Measurements from ENCODE around the gene LMNB1. TPM values are rescaled to one million over a fixed set of nuclear protein-coding genes. Genes with fewer than 3 reads are reported as not detected.
"Not testable (repeated sequence)": the region's sequence is repeated elsewhere in the genome, so short reads cannot be mapped to it uniquely, and the experiment has no call there.

LMNB1 gene
- total RNA-seq, 2 experiments from 2014 or later, result 209 to 240 TPM

DNA sequence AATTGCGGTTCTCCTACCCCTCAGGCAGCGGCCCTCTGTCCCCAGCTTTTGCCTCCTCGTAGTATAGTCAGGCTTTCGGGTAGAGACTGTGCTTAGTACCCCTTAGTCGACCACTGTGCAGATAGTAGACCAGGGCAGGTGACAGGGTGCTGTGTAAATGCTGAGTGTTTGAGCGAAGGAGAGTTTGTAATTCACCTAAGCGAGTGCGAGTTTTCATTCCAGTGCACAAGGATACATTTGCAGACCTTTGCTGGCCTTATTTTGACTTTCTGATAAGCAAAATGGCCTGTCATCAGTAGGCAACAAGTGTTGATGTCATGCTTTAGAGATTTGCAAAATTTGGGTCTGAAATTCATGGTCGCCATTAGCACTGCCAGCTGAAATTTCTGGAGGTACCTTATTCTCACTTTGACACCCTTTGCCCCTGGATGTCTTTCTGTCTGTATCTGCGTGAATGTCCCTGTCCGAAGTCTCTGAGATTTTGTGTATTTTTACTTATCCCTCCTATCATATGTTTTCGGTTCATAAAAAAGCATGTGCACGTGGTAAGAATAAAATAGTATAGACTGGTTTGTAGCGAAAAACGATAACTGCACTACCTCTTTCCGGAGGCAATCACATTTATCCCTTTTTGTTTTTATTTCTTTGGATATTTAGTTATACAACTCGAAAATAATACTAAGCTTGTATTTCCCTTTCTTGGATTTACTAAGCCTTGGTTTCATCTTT lies 1.9 kb downstream of the LMNB1 start:
- CTCF ChIA-PET, result interaction anchor here (0.7 to 6.4 kb wide), 23 partner anchors 9 to 294 kb away, joined by 3 to 163 read pairs (median 4); no protein-coding TSS in a partner anchor
- intact Hi-C loops (cut with DNase I, micrococcal nuclease), result loop anchor here (1.0 to 5.0 kb wide), 8 partner anchors 17 to 1304 kb away; partner anchors contain the start of genes MARCHF3 (in 1 of the 2) and SLC12A2 (in 1 of the 2)
- H3K9me3 Mint-ChIP-seq (ENCODE audit: low read depth), result no peaks in the 10 kb centered on the region
- no peaks in the 10 kb centered on the region for H3K27me3 Mint-ChIP-seq
- peaks cover 44% of the 10 kb centered on the region for H3K36me3 Mint-ChIP-seq (ENCODE audit: low read depth)
- DNase-seq, result no peak
- peak; percentile 4 for ATAC-seq
- H3K27ac Mint-ChIP-seq, result peak overlapping the region; percentile 97
- peaks cover 41% of the 10 kb centered on the region for H3K4me1 Mint-ChIP-seq
- peak overlapping the region; percentile 97 for H3K4me3 Mint-ChIP-seq
- POLR2A ChIA-PET, result interaction anchor here (0.7 to 4.9 kb wide), 20 partner anchors 8 to 252 kb away, joined by 3 to 57 read pairs (median 4); partner anchors contain the start of gene MARCHF3

DNA sequence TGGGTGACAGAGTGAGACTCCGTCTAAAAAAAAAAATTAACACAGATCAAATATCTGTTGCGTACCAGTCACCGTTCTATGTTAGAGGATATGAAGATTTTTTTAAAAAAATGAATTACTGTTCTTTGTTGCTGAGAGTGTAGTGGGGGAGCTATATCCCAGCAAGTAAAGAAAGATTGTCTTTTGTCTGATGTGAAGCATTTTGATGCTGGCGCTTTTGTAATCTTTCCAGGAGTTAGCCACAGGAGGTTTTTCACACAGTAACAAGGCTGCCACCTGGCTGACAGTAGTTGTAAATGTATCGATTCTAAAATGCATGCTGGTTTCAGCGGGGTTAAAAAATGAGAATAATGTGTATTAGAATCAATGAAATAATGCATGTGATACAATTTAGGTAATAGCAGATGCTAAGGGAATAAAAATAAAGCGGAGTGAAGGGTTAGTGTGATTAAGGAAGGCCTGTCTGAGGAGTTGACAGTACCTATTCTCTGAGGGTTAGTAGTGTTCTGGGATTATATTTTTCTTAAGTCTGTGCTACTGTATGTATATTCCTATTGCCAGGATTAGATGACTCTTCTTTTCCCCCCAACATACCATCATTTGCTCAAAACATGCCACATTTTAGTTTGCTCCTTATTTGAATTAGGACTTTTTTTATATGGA lies 3.4 kb downstream of the LMNB1 start:
- peaks cover 44% of the 10 kb centered on the region for H3K36me3 Mint-ChIP-seq (ENCODE audit: low read depth)
- DNase-seq (peak; percentile 70), ATAC-seq (no peak)
- peak overlapping the region; percentile 97 for H3K27ac Mint-ChIP-seq
- H3K4me3 Mint-ChIP-seq, result peak overlapping the region; percentile 97
- peaks cover 41% of the 10 kb centered on the region for H3K4me1 Mint-ChIP-seq
- ChIA-PET CTCF (interaction anchor here (0.6 to 6.4 kb wide), 28 partner anchors 8 to 191 kb away, joined by 3 to 163 read pairs (median 4); no protein-coding TSS in a partner anchor), POLR2A (interaction anchor here (0.7 to 1.2 kb wide), 6 partner anchors 20 to 104 kb away, joined by 5 to 11 read pairs (median 8); no protein-coding TSS in a partner anchor)
- H3K9me3 Mint-ChIP-seq (ENCODE audit: low read depth), result no peaks in the 10 kb centered on the region
- H3K27me3 Mint-ChIP-seq, result no peaks in the 10 kb centered on the region
- intact Hi-C loops (cut with DNase I, micrococcal nuclease), result loop anchor here (1.0 to 5.0 kb wide), 3 partner anchors 104 to 532 kb away; no protein-coding TSS in a partner anchor

DNA sequence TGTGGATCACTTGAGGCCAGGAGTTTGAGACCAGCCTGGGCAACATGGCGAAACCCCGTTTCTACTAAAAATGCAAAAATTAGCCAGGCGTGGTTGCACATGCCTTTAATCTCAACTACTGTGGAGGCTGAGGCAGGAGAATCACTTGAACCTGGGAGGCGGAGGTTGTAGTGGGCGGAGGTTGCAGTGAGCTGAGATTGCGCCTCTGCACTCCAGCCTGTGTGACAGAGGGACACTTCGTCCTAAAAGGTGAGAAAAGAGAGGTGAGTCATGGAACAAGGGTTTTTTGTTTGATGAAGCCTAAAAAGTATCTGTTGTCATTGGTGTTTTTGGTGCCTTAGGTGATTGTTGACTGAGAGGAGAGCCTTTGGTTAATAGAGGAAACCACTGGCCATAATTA lies 11.5 kb downstream of the LMNB1 start:
- H3K4me3 Mint-ChIP-seq; intact Hi-C loops (cut with DNase I, micrococcal nuclease); H3K27me3 Mint-ChIP-seq; H3K9me3 Mint-ChIP-seq (ENCODE audit: low read depth): not testable (repeated sequence)
- ChIA-PET CTCF (interaction anchor here (0.9 to 1.8 kb wide), 3 partner anchors 8 to 23 kb away, joined by 4 to 8 read pairs (median 5); no protein-coding TSS in a partner anchor), POLR2A (interaction anchor here (0.7 to 1.4 kb wide), 2 partner anchors 10 to 26 kb away, joined by 4 read pairs; no protein-coding TSS in a partner anchor)
- Mint-ChIP-seq H3K27ac (peak overlapping the region; percentile 72), H3K36me3 (ENCODE audit: low read depth) (peaks cover 26% of the 10 kb centered on the region), H3K4me1 (peaks cover 49% of the 10 kb centered on the region)
- DNase-seq (peak; percentile 50), ATAC-seq (peak; percentile 66)

DNA sequence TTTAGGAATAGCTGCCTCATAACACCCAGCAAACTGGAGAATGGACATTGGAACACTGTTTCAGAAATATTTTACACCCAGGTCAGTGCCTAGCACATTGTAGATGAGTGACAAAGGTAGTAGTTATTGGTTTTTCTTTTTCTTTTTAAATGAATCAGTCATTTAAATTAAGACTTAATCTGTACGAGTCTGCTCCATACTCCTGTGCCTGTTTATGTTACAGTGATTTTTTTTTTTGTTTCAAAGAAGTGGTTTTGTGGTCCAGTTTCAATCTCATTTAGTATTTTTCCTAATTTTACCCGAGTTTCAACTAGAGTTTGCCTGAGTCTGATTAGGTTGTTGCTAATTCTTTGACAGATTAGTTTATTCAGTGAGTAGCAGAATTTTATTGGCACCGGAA lies 16.2 kb downstream of the LMNB1 start:
- no peaks in the 10 kb centered on the region for H3K9me3 Mint-ChIP-seq (ENCODE audit: low read depth)
- no peak overlapping the region for H3K4me3 Mint-ChIP-seq
- intact Hi-C loops (cut with DNase I, micrococcal nuclease), result no loop called here
- H3K36me3 Mint-ChIP-seq (ENCODE audit: low read depth), result peaks cover 24% of the 10 kb centered on the region
- POLR2A ChIA-PET, result interaction anchor here (0.7 kb wide), 1 partner anchor 115 kb away, joined by 4 read pairs; no protein-coding TSS in a partner anchor
- H3K27me3 Mint-ChIP-seq, result no peaks in the 10 kb centered on the region
- DNase-seq (no peak), ATAC-seq (no peak)
- CTCF ChIA-PET, result interaction anchor here (0.5 to 1.7 kb wide), 3 partner anchors 12 to 117 kb away, joined by 3 to 4 read pairs (median 3); no protein-coding TSS in a partner anchor
- no peak overlapping the region for H3K27ac Mint-ChIP-seq
- peaks cover 43% of the 10 kb centered on the region for H3K4me1 Mint-ChIP-seq

DNA sequence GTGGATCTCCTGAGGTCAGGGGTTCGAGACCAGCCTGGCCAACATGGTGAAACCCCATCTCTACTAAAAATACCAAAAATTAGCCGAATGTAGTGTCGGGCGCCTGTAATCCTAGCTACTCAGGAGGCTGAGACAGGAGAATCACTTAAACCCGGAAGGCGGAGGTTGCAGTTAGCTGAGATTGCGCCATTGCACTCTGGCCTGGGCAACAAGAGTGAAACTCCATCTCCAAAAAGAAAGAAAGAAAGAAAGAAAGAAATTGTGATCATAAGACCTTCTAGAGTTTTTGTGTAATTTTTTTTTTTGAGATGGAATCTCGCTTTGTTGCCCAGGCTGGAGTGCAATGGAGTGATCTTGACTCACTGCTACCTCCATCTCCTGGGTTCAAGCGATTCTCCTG lies 16.7 kb downstream of the LMNB1 start:
- POLR2A ChIA-PET, result not testable (repeated sequence)

DNA sequence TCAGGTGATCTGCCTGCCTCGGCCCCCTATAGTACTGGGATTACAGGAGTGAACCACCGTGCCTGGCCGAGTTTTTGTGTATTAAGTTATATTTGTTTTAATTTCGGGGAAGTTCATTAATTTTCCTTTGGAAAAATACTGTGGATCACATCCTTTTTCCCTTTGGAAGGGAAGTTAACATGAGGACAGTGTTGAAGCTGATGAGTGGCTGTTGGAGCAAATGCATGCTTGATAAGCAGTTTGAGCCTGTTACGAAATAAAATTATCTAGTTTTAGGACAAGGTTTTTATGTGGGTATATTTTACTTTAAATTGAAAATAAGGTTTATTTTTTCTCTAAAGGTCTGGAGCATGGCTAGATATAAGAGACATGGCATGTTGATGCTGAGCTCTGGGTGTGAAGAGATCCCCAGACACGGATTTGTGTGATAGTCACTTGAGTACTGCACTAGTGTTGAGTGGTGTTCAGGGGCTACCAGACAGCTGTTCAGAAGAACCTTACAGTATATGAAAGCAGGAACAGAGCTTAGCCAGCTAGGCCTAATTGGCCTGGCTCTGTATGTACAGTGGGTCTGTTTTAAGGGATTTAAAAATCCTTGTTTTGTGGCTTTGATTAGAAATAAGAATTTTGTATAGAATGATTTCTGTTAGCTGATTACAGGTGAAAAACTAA lies 17.4 kb downstream of the LMNB1 start:
- Mint-ChIP-seq H3K4me3 (no peak overlapping the region), H3K27me3 (no peaks in the 10 kb centered on the region), H3K27ac (no peak overlapping the region), H3K36me3 (ENCODE audit: low read depth) (peaks cover 25% of the 10 kb centered on the region), H3K4me1 (peaks cover 40% of the 10 kb centered on the region), H3K9me3 (ENCODE audit: low read depth) (no peaks in the 10 kb centered on the region)
- DNase-seq (no peak), ATAC-seq (no peak)
- intact Hi-C loops (cut with DNase I, micrococcal nuclease), result no loop called here
- ChIA-PET POLR2A (no interaction called here), CTCF (interaction anchor here (0.8 to 3.9 kb wide), 10 partner anchors 8 to 439 kb away, joined by 3 to 16 read pairs (median 4); no protein-coding TSS in a partner anchor)

More for the DNA sequence above, 16.7 kb downstream of the LMNB1 start:
- Mint-ChIP-seq H3K36me3 (ENCODE audit: low read depth) (peaks cover 24% of the 10 kb centered on the region), H3K4me1 (peaks cover 41% of the 10 kb centered on the region)
- CTCF ChIA-PET, result interaction anchor here (0.9 to 1.7 kb wide), 4 partner anchors 12 to 440 kb away, joined by 3 to 6 read pairs (median 4); no protein-coding TSS in a partner anchor
- H3K27ac Mint-ChIP-seq; DNase-seq; ATAC-seq; H3K9me3 Mint-ChIP-seq (ENCODE audit: low read depth); intact Hi-C loops (cut with DNase I, micrococcal nuclease); H3K4me3 Mint-ChIP-seq; H3K27me3 Mint-ChIP-seq: not testable (repeated sequence)

DNA sequence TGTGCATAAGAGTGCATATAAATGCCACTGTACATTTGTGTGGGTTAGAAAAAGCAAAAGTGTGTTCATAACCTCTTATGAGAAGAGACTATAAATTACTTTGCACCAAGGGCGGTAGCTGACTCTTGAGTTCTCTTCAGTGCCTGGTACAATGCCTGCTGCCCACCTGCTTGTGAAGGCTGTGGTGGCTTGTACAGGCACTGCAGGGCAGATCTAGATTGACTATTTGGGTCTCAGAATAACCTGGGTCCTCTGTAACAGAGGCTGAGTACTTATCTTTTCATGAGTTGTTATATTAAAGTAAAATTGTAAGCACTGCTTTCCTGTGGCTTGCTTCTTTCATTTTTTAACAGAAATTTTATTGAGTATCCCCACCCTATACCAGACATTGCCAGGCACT lies 22.8 kb downstream of the LMNB1 start:
- POLR2A ChIA-PET, result interaction anchor here (1.7 kb wide), 1 partner anchor 12 kb away, joined by 6 read pairs; no protein-coding TSS in a partner anchor
- ATAC-seq, result no peak
- intact Hi-C loops (cut with DNase I, micrococcal nuclease), result no loop called here

DNA sequence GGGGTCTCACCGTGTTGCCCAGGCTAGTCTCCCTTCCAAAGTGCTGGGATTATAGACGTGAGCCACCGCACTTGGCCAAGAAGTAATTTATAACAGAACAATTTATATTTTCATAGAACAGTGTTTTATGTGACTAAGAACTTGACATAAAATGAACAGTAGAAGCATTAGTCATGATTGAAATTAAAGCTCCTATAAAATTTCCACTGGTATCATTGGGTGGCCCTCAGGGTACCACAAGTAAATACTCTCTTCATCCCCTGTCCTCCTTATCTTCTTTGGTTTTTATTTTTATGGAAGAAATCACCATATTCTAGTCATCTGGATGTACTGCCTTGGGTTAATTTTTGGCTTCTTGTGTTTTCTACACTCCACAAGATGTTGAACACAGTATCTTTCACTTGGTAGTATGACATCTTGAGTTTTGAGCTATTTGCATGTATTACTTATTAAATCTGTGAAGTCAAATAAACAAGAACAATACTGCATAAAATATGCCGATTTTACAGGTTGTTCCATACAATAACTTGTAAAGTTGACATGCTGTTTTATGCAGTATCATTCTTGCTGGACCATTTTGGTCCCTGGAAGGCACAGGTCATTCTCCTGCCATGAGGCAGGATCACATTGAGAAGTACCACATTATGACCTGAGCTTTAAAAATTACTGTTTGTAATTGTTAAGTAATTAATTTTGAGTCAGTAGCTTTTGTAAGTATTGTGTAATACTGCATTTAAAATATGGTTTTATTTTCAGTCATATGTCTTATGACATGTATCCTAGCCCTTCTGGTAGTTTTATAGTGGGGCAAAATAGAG lies 24.4 kb downstream of the LMNB1 start:
- Mint-ChIP-seq H3K36me3 (ENCODE audit: low read depth) (peaks cover 33% of the 10 kb centered on the region), H3K27me3 (no peaks in the 10 kb centered on the region), H3K4me1 (peaks cover 46% of the 10 kb centered on the region), H3K27ac (peak overlapping the region; percentile 11), H3K4me3 (no peak overlapping the region), H3K9me3 (ENCODE audit: low read depth) (no peaks in the 10 kb centered on the region)
- ATAC-seq, result peak; percentile 43
- no peak for DNase-seq
- CTCF ChIA-PET, result interaction anchor here (0.7 to 3.0 kb wide), 14 partner anchors 10 to 1871 kb away, joined by 3 to 25 read pairs (median 4); no protein-coding TSS in a partner anchor
- intact Hi-C loops (cut with DNase I, micrococcal nuclease), result no loop called here
- POLR2A ChIA-PET, result interaction anchor here (0.7 to 1.7 kb wide), 2 partner anchors 11 to 19 kb away, joined by 4 to 6 read pairs; no protein-coding TSS in a partner anchor

More for the DNA sequence above, 22.8 kb downstream of the LMNB1 start:
- CTCF ChIA-PET, result no interaction called here
- Mint-ChIP-seq H3K27me3 (no peaks in the 10 kb centered on the region), H3K27ac (no peak overlapping the region), H3K9me3 (ENCODE audit: low read depth) (no peaks in the 10 kb centered on the region), H3K4me1 (peaks cover 49% of the 10 kb centered on the region), H3K36me3 (ENCODE audit: low read depth) (peaks cover 25% of the 10 kb centered on the region), H3K4me3 (no peak overlapping the region)
- no peak for DNase-seq

DNA sequence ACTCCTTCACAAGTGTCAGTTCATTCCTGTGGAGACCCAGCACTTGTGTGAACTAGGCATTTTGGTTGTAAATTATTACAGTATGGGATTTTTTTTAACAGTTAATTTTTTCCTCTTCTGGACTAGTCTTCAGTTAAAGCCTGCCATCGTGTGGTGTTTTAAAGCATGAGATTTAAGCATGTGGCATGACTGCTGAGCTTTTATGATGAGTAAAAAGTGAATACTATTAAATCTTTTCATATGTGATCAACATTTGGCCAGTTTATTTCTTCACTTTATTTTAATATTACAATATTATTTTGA lies 25.0 kb downstream of the LMNB1 start:
- Mint-ChIP-seq H3K4me1 (peaks cover 46% of the 10 kb centered on the region), H3K9me3 (ENCODE audit: low read depth) (no peaks in the 10 kb centered on the region), H3K36me3 (ENCODE audit: low read depth) (peaks cover 39% of the 10 kb centered on the region), H3K4me3 (no peak overlapping the region), H3K27ac (no peak overlapping the region), H3K27me3 (no peaks in the 10 kb centered on the region)
- POLR2A ChIA-PET, result interaction anchor here (0.7 kb wide), 1 partner anchor 20 kb away, joined by 4 read pairs; no protein-coding TSS in a partner anchor
- intact Hi-C loops (cut with DNase I, micrococcal nuclease), result no loop called here
- CTCF ChIA-PET, result interaction anchor here (0.7 to 3.0 kb wide), 11 partner anchors 10 to 1871 kb away, joined by 3 to 25 read pairs (median 4); no protein-coding TSS in a partner anchor
- ATAC-seq (peak; percentile 42), DNase-seq (no peak)

DNA sequence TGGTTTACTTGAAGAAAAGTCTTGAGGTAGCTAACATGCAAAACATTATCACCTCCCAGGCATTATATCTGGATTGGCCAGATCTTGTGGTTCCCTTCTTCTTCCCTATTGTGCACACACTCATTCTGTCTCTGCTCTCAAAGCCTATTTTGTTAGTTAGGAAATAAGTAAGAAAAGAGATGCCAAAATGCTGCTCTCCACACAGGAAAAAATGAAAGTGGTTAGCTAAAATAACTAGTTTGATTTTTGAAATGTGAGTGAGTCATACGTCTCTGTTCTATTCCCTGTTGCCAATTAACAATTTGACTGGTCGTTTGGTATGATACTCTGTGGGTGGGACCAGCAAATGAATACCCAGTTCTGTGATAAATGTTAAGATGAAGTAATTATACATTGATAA lies 28.1 kb downstream of the LMNB1 start:
- POLR2A ChIA-PET, result interaction anchor here (0.5 kb wide), 1 partner anchor 482 kb away, joined by 5 read pairs; no protein-coding TSS in a partner anchor
- H3K9me3 Mint-ChIP-seq (ENCODE audit: low read depth), result no peaks in the 10 kb centered on the region
- CTCF ChIA-PET, result interaction anchor here (0.6 to 3.1 kb wide), 7 partner anchors 18 to 129 kb away, joined by 3 to 10 read pairs (median 4); no protein-coding TSS in a partner anchor
- H3K4me3 Mint-ChIP-seq, result no peak overlapping the region
- peak overlapping the region; percentile 77 for H3K27ac Mint-ChIP-seq
- peaks cover 44% of the 10 kb centered on the region for H3K4me1 Mint-ChIP-seq
- no peaks in the 10 kb centered on the region for H3K27me3 Mint-ChIP-seq
- H3K36me3 Mint-ChIP-seq (ENCODE audit: low read depth), result peaks cover 40% of the 10 kb centered on the region
- DNase-seq (no peak), ATAC-seq (peak; percentile 50)
- intact Hi-C loops (cut with DNase I, micrococcal nuclease), result no loop called here
